ENCODE results near the gene ATRX.

ATRX gene

DNA sequence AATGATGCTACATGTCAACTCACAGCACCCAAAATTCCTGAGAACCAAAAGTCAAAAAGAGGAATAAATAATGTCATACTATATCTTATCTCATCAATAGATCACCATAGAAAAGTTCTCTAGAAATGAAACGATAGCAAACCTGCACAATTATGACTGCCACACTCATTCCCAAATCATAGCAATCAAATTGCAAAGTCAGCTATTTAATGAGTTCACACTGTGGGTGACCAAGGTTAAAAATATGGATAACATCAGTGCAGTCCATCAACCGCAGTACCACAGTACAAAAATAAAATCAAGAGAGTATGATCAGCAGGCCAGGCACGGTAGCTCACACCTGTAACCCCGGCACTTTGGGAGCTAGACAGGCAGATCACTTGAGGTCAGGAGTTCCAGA, 62.3 kb downstream of the ATRX start:
- no peak overlapping the region for H3K4me3 ChIP-seq (ENCODE audit: low read depth, low read length)
- TF ChIP-seq, protein P1, sequence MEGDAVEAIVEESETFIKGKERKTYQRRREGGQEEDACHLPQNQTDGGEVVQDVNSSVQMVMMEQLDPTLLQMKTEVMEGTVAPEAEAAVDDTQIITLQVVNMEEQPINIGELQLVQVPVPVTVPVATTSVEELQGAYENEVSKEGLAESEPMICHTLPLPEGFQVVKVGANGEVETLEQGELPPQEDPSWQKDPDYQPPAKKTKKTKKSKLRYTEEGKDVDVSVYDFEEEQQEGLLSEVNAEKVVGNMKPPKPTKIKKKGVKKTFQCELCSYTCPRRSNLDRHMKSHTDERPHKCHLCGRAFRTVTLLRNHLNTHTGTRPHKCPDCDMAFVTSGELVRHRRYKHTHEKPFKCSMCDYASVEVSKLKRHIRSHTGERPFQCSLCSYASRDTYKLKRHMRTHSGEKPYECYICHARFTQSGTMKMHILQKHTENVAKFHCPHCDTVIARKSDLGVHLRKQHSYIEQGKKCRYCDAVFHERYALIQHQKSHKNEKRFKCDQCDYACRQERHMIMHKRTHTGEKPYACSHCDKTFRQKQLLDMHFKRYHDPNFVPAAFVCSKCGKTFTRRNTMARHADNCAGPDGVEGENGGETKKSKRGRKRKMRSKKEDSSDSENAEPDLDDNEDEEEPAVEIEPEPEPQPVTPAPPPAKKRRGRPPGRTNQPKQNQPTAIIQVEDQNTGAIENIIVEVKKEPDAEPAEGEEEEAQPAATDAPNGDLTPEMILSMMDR (IDR thresholded peaks at IDR 0.05; ENCODE audit: low read depth, low read length): no peak

DNA sequence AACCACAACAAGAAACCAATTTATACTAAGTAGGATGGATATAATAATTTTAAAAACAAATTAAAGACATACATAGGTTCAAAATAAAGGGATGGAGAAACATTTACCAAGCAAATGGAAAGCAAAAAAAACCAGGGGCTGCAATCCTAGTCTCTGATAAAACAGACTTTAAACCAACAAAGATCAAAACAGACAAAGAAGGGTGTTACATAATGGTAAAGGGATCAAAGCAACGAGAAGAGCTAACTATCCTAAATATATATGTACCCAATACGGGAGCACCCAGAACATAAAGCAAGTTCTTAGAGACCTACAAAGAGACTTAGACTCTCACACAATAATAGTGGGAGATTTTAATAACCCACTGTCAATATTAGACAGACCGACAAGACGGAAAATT, 66.6 kb downstream of the ATRX start:
- TF ChIP-seq, protein P1 (IDR thresholded peaks at IDR 0.05; ENCODE audit: low read depth, low read length): no peak
- no peak overlapping the region for H3K4me3 ChIP-seq (ENCODE audit: low read depth, low read length)

DNA sequence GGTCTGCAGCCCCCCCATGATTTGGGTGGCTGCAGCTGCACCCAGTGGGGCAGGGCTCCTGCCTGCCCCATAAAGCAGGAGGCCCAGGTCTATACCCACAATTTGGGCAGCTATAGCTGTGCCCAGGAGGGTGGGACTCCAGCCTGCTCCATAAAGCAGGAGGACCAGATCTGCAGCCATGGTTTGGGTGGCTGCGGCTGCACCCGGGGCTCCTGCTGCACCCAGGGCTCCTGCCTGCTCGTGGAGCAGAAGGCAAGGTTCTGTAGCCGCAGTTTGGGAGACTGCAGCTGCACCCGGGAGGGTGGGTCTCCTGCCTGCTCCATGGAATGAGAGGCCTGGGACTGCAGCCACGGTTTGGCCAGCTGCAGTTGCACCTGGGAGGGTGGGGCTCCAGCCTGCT, 81.1 kb downstream of the ATRX start:
- no peak overlapping the region for H3K4me3 ChIP-seq (ENCODE audit: low read depth, low read length)
- TF ChIP-seq, protein P1 (IDR thresholded peaks at IDR 0.05; ENCODE audit: low read depth, low read length): no peak

DNA sequence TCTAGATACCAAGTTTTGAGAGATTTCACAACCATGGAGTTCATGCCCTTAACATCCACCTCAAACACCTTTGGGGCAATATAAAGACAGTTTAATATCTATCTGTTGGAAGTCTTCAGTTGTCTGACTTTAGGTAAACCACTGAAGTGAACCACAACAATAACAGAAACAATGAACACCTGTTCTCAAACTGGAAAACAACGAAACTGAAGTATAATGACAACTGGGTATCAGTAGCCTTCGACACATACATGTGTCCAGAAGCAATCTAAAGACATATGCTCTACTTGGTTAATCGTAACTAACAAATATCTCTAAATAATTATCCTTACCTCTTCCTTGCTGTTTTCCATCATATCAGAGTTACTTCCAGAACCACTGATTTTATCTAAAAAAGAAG, 87.8 kb downstream of the ATRX start:
- TF ChIP-seq, protein P1 (IDR thresholded peaks at IDR 0.05; ENCODE audit: low read depth, low read length): no peak
- no peak overlapping the region for H3K4me3 ChIP-seq (ENCODE audit: low read depth, low read length)

DNA sequence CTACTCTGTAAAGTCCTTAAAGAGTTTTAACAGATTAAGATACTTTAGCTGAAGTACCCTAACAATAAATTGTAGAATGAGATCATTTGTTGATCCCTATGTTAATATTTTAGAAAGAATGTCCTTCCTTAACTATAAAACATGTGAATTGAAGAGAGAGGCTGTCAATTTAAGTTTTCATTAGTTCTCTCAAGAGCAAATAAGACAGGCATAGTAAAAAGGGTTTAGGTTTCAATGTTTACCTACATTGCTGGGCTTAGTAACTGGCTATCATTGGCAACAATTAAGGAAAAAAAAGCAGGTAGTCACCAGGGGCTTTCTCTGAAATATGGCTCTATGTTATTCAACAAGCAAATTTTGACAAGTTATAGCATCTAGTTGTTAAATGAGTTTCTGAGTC, 91.5 kb downstream of the ATRX start:
- TF ChIP-seq, protein P1 (IDR thresholded peaks at IDR 0.05; ENCODE audit: low read depth, low read length): no peak
- no peak overlapping the region for H3K4me3 ChIP-seq (ENCODE audit: low read depth, low read length)

DNA sequence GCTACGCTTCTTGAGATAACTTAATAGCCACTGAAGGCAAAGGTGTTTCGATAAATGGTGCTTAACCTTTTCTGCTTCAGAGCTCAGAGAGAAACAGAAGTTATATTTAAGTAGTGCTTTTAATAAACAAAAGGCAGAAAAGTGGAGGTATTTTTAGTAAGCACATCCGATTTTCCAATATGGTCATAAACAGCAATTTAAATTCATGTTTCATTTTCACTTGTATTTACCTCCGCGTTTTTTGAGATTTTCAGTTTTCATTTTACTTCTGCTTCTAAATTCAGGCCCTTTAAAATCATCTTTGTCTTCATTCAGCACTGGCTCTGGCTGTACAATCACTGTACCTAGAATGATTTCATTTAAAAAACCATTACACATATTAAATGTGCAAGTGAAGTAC, 92.4 kb downstream of the ATRX start:
- no peak overlapping the region for H3K4me3 ChIP-seq (ENCODE audit: low read depth, low read length)

DNA sequence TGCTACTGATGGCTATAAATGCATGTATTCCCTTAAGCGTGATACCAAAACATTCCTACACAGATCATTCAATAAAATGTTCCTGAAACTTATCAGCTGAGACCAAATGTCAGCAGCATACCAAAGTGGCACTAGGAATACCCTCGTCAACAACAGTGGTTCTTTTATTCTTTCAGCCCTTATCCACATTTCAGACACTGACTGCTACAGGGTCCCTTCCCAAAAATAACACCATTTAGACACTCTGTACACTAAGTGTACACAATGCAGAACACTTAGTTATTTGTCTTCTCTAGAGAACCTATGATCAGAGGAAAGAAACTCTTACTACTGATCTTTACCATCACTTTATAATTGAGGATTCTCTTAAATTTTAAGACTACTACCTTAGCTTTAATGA, 94.1 kb downstream of the ATRX start:
- no peak overlapping the region for H3K4me3 ChIP-seq (ENCODE audit: low read depth, low read length)
- TF ChIP-seq, protein P1 (IDR thresholded peaks at IDR 0.05; ENCODE audit: low read depth, low read length): no peak

More for the DNA sequence above, 92.4 kb downstream of the ATRX start:
- TF ChIP-seq, protein P1 (IDR thresholded peaks at IDR 0.05; ENCODE audit: low read depth, low read length): no peak
